ENCODE data around the gene IL18. TPM values are rescaled to one million over a fixed set of nuclear protein-coding genes. Genes with fewer than 3 reads are reported as not detected.
A peak's percentile ranks its signal among the peaks of the same experiment; 100 is the strongest.

Gene IL18
- total RNA-seq (1 to 10 TPM in 5 of 10 donors, under 1 TPM in 5; 0.28 to 5.7 (median 1.0) TPM), polyA plus RNA-seq (1 to 10 TPM; 1.3 to 4.2 TPM)
- long read RNA-seq, donor 1, partial matches to known transcripts, result 0 of 3 reads
- long read RNA-seq, donor 1, other reads (novel, unspliced or antisense), result 3 of 3 reads
- long read RNA-seq, donor 2, partial matches to known transcripts, result 0 of 1 reads
- long read RNA-seq, donor 2, other reads (novel, unspliced or antisense), result 1 of 1 reads
- long read RNA-seq, donor 3, result 0 reads

- Histone ChIP-seq H3K27ac (peak within 1 kb of the TSS in 1 of 10 donors; percentile 78), H3K4me3 (peak within 1 kb of the TSS in 4 of 10 donors; percentile 4 to 51 (median 17)), H3K9me3 (no peaks in the 10 kb centered on the region), H3K27me3 (no peaks in the 10 kb centered on the region), H3K36me3 (no peaks in the 10 kb centered on the region), H3K4me1 (peaks cover 0 to 42% (median 0%) of the 10 kb centered on the region in 9 donors)
- ATAC-seq (peak in 5 of 8 donors; percentile 50 to 60 (median 56)), DNase-seq (peak in 1 of 2 donors; percentile 19)
- 65 to 78% methylated on average over 12 of the region's 12 CpGs for WGBS, 2 donors
- intact Hi-C loops (cut with DNase I), result loop anchor here in 1 of 10 donors (1.0 kb wide), 1 partner anchor 21 kb away; no protein-coding TSS in a partner anchor
- TF ChIP-seq CTCF (IDR thresholded peaks at IDR 0.05), result no peak
These were observed at the start of gene IL18 for GRCh38 chr11:112163875-112164685. TSS of gene IL18 (minus strand) at chr11:112164094. CDS start at chr11:112155053, 9,041 bp downstream.

GRCh38 chr11:112212710-112213109 is 48.8 kb upstream of the IL18 start:
- DNase-seq, result no peak
- Histone ChIP-seq H3K9me3 (no peaks in the 10 kb centered on the region), H3K4me1 (peaks cover 0 to 6% (median 0%) of the 10 kb centered on the region in 9 donors), H3K4me3 (no peak overlapping the region), H3K36me3 (peaks cover 0 to 40% (median 0%) of the 10 kb centered on the region in 9 donors), H3K27ac (no peak overlapping the region), H3K27me3 (no peaks in the 10 kb centered on the region)
- no peak for TF ChIP-seq CTCF (IDR thresholded peaks at IDR 0.05)
- intact Hi-C loops (cut with DNase I), result loop anchor here in 2 of 10 donors (10.0 kb wide), 2 partner anchors 342 to 1082 kb away; no protein-coding TSS in a partner anchor
- ATAC-seq, result peak in 2 of 8 donors; percentile 27 to 46

- Histone ChIP-seq H3K27ac (no peak overlapping the region), H3K36me3 (peaks cover 0 to 36% (median 0%) of the 10 kb centered on the region in 9 donors), H3K4me1 (peaks cover 0 to 6% (median 0%) of the 10 kb centered on the region in 9 donors), H3K9me3 (no peaks in the 10 kb centered on the region), H3K4me3 (no peak overlapping the region), H3K27me3 (no peaks in the 10 kb centered on the region)
- ATAC-seq (no peak), DNase-seq (no peak)
- WGBS, 2 donors, result 95 to 98% methylated on average over 3 of the region's 3 CpGs
- intact Hi-C loops (cut with DNase I), result loop anchor here in 2 of 10 donors (10.0 kb wide), 2 partner anchors 343 to 1083 kb away; no protein-coding TSS in a partner anchor
- no peak for TF ChIP-seq CTCF (IDR thresholded peaks at IDR 0.05)
These were observed 48.4 kb upstream of the IL18 start for GRCh38 chr11:112212290-112212689.

- intact Hi-C loops (cut with DNase I), result loop anchor here in 2 of 10 donors (10.0 kb wide), 2 partner anchors 343 to 1083 kb away; no protein-coding TSS in a partner anchor
- Histone ChIP-seq H3K36me3 (peaks cover 0 to 33% (median 0%) of the 10 kb centered on the region in 9 donors), H3K9me3 (no peaks in the 10 kb centered on the region), H3K4me1 (peaks cover 0 to 6% (median 0%) of the 10 kb centered on the region in 9 donors), H3K27ac (no peak overlapping the region), H3K27me3 (no peaks in the 10 kb centered on the region), H3K4me3 (no peak overlapping the region)
- no peak for TF ChIP-seq CTCF (IDR thresholded peaks at IDR 0.05)
- ATAC-seq (no peak), DNase-seq (no peak)
- WGBS, 2 donors, result 58 to 69% methylated on average over 2 of the region's 2 CpGs
These were observed 47.6 kb upstream of the IL18 start for GRCh38 chr11:112211536-112211935.
